ENCODE measurements around the gene ZNF280A. TPM values are rescaled to one million over a fixed set of nuclear protein-coding genes. Genes with fewer than 3 reads are reported as not detected.

The ZNF280A gene
- total and polyA plus RNA-seq, 9 of the 15 experiments (the other 6 are each of a cell fraction or from before 2014, with no cell fraction given), result 19.0 to 40.8 (median 28.6) TPM

DNA sequence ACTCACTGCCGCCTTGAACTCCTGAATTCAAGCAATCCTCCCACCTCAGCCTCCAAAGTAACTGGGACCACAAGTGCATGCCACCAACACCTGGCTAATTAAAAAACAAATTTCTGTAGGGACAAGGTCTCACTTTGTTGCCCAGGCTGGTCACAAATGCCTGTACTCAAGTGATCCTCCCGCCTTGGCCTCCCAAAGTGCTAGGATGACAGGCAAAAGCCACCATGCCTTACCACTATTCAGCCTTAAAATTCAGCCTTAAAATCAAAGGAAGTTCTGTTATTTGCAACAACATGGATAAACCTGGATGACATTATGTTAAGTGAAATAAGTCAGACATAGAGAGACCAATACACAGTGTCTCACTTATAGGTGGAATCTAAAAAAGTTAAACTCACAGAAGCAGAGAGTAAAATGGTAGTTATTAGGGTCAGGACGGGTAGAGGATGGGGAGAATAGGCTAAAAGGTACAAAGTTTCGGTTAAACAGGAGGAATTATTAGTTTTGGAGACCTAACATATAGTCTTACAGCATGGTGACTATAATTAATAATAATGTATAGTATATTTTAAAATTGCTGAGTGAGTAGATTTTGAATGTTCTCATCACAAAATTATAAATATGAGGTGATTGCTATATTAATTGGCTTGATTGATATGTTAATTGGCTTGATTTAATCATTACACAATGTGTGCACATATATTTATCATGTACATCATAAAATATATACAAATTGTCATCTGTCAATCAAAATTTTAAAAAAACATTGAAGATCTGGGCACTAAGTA, 6.2 kb upstream of the ZNF280A start:
- no peak overlapping the region for H3K4me3 ChIP-seq
- intact Hi-C loops (cut with micrococcal nuclease) (no loop called here), in situ Hi-C loops (cut with MboI) (loop anchor here (25.0 kb wide), 1 partner anchor 1114 kb away; the partner anchor contains the start of gene HIC2)
- CTCF ChIA-PET (ENCODE audit: low intra/inter-chr PET ratio), result interaction anchor here (0.6 kb wide), 1 partner anchor 148 kb away, joined by 5 read pairs; no protein-coding TSS in a partner anchor
- POLR2A ChIA-PET, result interaction anchor here (0.7 to 1.7 kb wide), 3 partner anchors 11 to 28 kb away, joined by 3 to 4 read pairs (median 3); partner anchors contain the start of gene ZNF280B
- no peaks in the 10 kb centered on the region for H3K79me2 ChIP-seq (ENCODE audit: control insufficient read depth, insufficient read depth, low read length)
- H3K9me3 ChIP-seq (replicated peaks; ENCODE audit: control insufficient read depth, insufficient read depth, low read depth, low read length), result no peaks in the 10 kb centered on the region; the same call in 1 of the 2 replicates
- ATAC-seq (no peak), DNase-seq (ENCODE audit: extremely low read depth in 1 of 4, low spot score in 3 of 4) (no peak), FAIRE-seq (no peak)
- WGBS (ENCODE audit: insufficient coverage, low coverage, missing lambda C conversion rate), result 65% methylated on average over 4 of the region's 4 CpGs
- BruUV-seq (replicated peaks), result no TSS peak
- no peaks in the 10 kb centered on the region for H3K36me3 ChIP-seq (ENCODE audit: control insufficient read depth, insufficient read depth, low read length)
- H3K4me2 ChIP-seq (ENCODE audit: insufficient read depth, low read length), result no peak overlapping the region
- H3K9me1 ChIP-seq (ENCODE audit: control insufficient read depth, insufficient read depth, low read length), result no peaks in the 10 kb centered on the region
- peaks cover 5 to 11% of the 10 kb centered on the region in 2 experiments for H3K4me1 ChIP-seq (replicated peaks in 1 of 2; ENCODE audit: control insufficient read depth in 2 of 2, insufficient read depth in 2 of 2, low read length in 2 of 2)
- no peak overlapping the region for H2AFZ ChIP-seq (ENCODE audit: low read depth, low read length)
- no peaks in the 10 kb centered on the region for H4K20me1 ChIP-seq (replicated peaks; ENCODE audit: control insufficient read depth, insufficient read depth, low read length)
- no peak overlapping the region for H3K9ac ChIP-seq (ENCODE audit: insufficient read depth in 1 of 2, low read depth in 2 of 2, low read length in 2 of 2)
- H3K27ac ChIP-seq (ENCODE audit: extremely low read depth, low read depth, low read length), result no peak overlapping the region
- TF ChIP-seq, protein P1, sequence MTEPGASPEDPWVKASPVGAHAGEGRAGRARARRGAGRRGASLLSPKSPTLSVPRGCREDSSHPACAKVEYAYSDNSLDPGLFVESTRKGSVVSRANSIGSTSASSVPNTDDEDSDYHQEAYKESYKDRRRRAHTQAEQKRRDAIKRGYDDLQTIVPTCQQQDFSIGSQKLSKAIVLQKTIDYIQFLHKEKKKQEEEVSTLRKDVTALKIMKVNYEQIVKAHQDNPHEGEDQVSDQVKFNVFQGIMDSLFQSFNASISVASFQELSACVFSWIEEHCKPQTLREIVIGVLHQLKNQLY (CRISPR knock-in tag; conservative IDR thresholded peaks at IDR 0.05), result peak in 1 of 2 experiments; percentile 88; a peak in 1 of 4 replicates
- TF ChIP-seq, protein P2, sequence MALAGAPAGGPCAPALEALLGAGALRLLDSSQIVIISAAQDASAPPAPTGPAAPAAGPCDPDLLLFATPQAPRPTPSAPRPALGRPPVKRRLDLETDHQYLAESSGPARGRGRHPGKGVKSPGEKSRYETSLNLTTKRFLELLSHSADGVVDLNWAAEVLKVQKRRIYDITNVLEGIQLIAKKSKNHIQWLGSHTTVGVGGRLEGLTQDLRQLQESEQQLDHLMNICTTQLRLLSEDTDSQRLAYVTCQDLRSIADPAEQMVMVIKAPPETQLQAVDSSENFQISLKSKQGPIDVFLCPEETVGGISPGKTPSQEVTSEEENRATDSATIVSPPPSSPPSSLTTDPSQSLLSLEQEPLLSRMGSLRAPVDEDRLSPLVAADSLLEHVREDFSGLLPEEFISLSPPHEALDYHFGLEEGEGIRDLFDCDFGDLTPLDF (CRISPR knock-in tag; IDR thresholded peaks at IDR 0.05), result peak; percentile 60; the same call in 1 of the 2 replicates
- peak; percentile 85; the same call in 1 of the 2 replicates for TF ChIP-seq STAT6 (CRISPR knock-in tag; IDR thresholded peaks at IDR 0.05)
- TF ChIP-seq CTCFL (IDR thresholded peaks at IDR 0.05; ENCODE audit: borderline replicate concordance, insufficient read depth, low read depth, low read length, poor library complexity, severe bottlenecking), result no peak
- H3K27me3 ChIP-seq (ENCODE audit: control insufficient read depth in 2 of 2, insufficient read depth in 2 of 2, low read length in 2 of 2), result no peaks in the 10 kb centered on the region

Measured in K562 (cell line).